A673 (cell line): ENCODE measurements around the gene WDR82. TPM values are rescaled to one million over a fixed set of nuclear protein-coding genes. Genes with fewer than 3 reads are reported as not detected.

Experiments
- BruUV-seq: library from RNA; stranded (reverse); fragments of 400-500 nt; replicated peaks from 2 replicates; lab custom pipeline; 2021; lab: Mats Ljungman, UMichigan
- CTCF ChIA-PET: fragments of 300-600 bp; sonication (Branson Sonifier 250); formaldehyde crosslinking; loops from one replicate; lab custom pipeline; 2022; ENCODE audit warnings: antibody characterized with exemption; lab: Charles Lee
- POLR2A ChIA-PET: fragments of 300-600 bp; sonication (Branson Sonifier 250); formaldehyde crosslinking; loops from one replicate; lab custom pipeline; 2022; ENCODE audit warnings: antibody characterized with exemption; ENCODE audit not compliant: low non-redundant PET; lab: Charles Lee
- DNase-seq: peaks from one replicate; pipeline ENCODE4 v3.0.0-alpha.2; 2015; ENCODE audit warnings: low spot score
- H3K27ac ChIP-seq: fragments of 200-600 bp; sonication (generic); 2 replicates; pipeline ENCODE4 v1.5.1; 2016; ENCODE audit warnings: mixed run types, low read depth, mild to moderate bottlenecking, mixed read lengths, antibody characterized with exemption, low read length; ENCODE audit not compliant: poor library complexity, severe bottlenecking
- H3K27me3 ChIP-seq: fragments of 200-600 bp; sonication (generic); replicated peaks from 2 replicates; pipeline ENCODE4 v1.6.1; 2017; ENCODE audit warnings: mixed run types, low read depth, mild to moderate bottlenecking, mixed read lengths, antibody characterized with exemption, low read length; ENCODE audit not compliant: insufficient read depth, poor library complexity
- H3K36me3 ChIP-seq: fragments of 200-600 bp; sonication (generic); 2 replicates; pipeline ENCODE4 v1.6.1; 2016; ENCODE audit warnings: mixed run types, mild to moderate bottlenecking, mixed read lengths, antibody characterized with exemption, low read length; ENCODE audit not compliant: insufficient read depth, poor library complexity, severe bottlenecking
- H3K4me1 ChIP-seq: fragments of 200-600 bp; sonication (generic); 2 replicates; pipeline ENCODE4 v1.6.1; 2017; ENCODE audit warnings: mixed run types, mild to moderate bottlenecking, mixed read lengths, antibody characterized with exemption, low read length; ENCODE audit not compliant: insufficient read depth, poor library complexity, severe bottlenecking
- H3K4me3 ChIP-seq: fragments of 200-600 bp; sonication (generic); 2 replicates; pipeline ENCODE4 v1.5.1; 2016; ENCODE audit warnings: low read depth, mixed run types, mild to moderate bottlenecking, mixed read lengths, low read length; ENCODE audit not compliant: poor library complexity, severe bottlenecking
- H3K9me3 ChIP-seq: fragments of 200-600 bp; sonication (generic); 2 replicates; pipeline ENCODE4 v1.6.1; 2016; ENCODE audit warnings: mixed run types, low read depth, mild to moderate bottlenecking, mixed read lengths, antibody characterized with exemption, low read length; ENCODE audit not compliant: poor library complexity, severe bottlenecking
- EZH2 ChIP-seq: fragments of 200-600 bp; sonication (generic); IDR thresholded peaks from 2 replicates; pipeline ENCODE4 v1.6.1; 2017; ENCODE audit warnings: borderline replicate concordance, low read depth, mild to moderate bottlenecking, mixed read lengths, antibody characterized with exemption, low read length; ENCODE audit not compliant: poor library complexity, severe bottlenecking
- intact Hi-C: fragments of 100-400 bp; cut with micrococcal nuclease; formaldehyde crosslinking; loops from one replicate; pipeline ENCODE4 v1.10.0; 2022; ENCODE audit not compliant: unreplicated experiment
- total RNA-seq: library from RNA; stranded (reverse); gene quantifications from 2 replicates; pipeline ENCODE4 v1.2.3, GENCODE V29; 2021
- TF ChIP-seq, protein P1 (sequence below): fragments of 300-800, 200-600 bp; sonication (generic); conservative IDR thresholded peaks from 2 replicates; pipeline ENCODE4 v1.5.1; 2017; ENCODE audit warnings: low read depth, mild to moderate bottlenecking, antibody characterized with exemption, low read length, moderate library complexity, mixed read lengths

WDR82 gene
- total RNA-seq, 1 experiment from 2014 or later: 54.3 TPM

DNA sequence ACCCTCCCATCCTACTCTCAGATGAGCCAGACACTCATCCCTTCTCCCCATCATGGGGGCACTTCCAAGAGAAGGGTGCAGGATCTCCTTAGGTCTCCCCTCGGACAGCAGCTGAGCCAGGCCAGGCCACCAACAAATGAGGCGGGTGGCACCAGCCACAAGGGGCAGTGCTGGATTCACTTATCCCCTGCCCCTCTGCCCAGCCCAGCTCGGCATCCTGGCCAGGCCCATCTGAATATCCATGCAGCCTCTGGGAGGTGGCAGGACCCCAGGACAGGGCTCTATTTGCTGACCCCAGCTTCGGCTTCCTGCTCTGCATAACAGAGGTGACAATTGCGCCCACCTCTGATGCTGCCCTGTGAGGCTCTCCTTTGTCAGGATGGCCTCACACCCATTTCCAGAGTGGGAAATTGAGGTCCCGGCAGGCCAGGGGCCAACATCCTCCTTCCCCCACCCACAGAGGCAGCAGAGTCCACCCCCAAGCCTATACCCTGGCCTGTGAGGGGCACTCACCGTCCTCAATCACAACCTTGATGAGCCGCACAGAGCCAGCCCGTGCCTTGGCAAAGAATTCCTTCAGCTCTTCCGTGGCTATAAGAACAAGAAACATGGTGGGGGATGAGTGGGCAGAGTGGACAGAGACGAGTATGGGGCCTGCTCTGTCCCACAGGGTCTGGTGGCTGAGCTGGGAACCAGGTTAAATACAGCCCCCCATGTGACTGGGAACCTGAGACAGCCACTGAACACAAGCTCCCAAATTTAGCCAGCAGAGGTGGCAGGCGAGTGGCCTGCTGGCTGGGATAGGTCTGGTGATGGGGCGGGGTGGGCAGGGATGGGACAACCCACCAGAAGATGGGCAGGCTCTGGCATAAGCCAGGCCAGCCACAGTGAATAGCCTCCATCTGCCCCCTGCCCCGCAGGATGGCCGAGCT is 43.7 kb downstream of the WDR82 start:
- Histone ChIP-seq H3K4me3 (no peak overlapping the region), H3K4me1 (peaks cover under 1% of the 10 kb centered on the region), H3K36me3 (no peaks in the 10 kb centered on the region), H3K9me3 (no peaks in the 10 kb centered on the region), H3K27me3 (no peaks in the 10 kb centered on the region), H3K27ac (no peak overlapping the region)
- ChIA-PET CTCF (no interaction called here), POLR2A (no interaction called here)
- TF ChIP-seq, protein P1, sequence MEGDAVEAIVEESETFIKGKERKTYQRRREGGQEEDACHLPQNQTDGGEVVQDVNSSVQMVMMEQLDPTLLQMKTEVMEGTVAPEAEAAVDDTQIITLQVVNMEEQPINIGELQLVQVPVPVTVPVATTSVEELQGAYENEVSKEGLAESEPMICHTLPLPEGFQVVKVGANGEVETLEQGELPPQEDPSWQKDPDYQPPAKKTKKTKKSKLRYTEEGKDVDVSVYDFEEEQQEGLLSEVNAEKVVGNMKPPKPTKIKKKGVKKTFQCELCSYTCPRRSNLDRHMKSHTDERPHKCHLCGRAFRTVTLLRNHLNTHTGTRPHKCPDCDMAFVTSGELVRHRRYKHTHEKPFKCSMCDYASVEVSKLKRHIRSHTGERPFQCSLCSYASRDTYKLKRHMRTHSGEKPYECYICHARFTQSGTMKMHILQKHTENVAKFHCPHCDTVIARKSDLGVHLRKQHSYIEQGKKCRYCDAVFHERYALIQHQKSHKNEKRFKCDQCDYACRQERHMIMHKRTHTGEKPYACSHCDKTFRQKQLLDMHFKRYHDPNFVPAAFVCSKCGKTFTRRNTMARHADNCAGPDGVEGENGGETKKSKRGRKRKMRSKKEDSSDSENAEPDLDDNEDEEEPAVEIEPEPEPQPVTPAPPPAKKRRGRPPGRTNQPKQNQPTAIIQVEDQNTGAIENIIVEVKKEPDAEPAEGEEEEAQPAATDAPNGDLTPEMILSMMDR: no peak
- TF ChIP-seq EZH2: no peak
- no TSS peak for BruUV-seq
- intact Hi-C loops: no loop called here
- DNase-seq: no peak

DNA sequence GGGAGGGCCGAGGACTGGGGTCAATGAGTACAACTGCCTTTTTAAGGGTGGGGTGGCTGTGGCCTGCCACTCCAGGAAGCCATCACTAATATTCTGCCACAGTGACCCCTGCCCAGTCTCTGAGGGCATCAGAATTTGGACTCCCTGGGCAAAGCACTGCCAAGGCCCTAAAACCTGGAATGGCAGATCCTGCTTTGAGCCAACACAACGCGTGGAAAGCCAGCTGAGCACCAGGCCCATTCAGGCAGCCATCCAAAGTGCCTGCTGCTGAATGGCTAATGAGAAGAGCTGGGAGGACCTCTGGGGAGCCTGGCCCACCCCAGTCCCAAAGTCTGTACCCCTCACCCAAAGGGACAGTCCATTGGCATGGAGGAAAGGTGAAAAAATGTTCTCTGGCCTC is 44.5 kb downstream of the WDR82 start:
- TF ChIP-seq, protein P1: no peak
- TF ChIP-seq EZH2: no peak
- Histone ChIP-seq H3K27me3 (no peaks in the 10 kb centered on the region), H3K4me3 (no peak overlapping the region), H3K27ac (no peak overlapping the region), H3K4me1 (no peaks in the 10 kb centered on the region), H3K9me3 (no peaks in the 10 kb centered on the region), H3K36me3 (no peaks in the 10 kb centered on the region)
- POLR2A ChIA-PET: no interaction called here
- CTCF ChIA-PET: no interaction called here
- DNase-seq: no peak
- BruUV-seq: no TSS peak
- intact Hi-C loops: no loop called here

DNA sequence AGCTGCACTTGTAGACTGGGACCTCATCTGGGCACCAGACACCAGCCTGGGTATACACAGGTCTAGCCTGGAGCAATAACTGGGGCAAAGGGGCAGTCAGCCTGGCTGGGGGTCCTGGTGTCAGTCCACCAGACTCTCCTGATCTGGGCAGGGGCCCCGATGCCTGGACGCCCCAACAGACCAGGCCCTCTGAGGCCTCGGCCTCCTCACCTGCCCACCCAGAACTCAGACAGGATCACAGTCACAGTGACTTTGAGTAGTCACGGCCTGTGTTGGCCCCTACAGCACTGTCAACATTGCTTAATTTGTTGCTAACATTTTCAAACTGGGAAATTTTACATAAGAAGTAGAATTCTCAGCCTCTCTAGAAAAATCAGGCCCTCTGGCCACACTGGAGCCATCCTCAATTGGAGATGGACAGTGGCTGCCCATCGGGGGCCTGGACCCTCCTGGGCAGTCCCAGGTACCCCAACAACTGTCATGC is 45.3 kb downstream of the WDR82 start:
- BruUV-seq: no TSS peak

More for the DNA sequence above, 45.3 kb downstream of the WDR82 start:
- H3K9me3 ChIP-seq: no peaks in the 10 kb centered on the region
- CTCF ChIA-PET: no interaction called here
- intact Hi-C loops: no loop called here
- no peak overlapping the region for H3K27ac ChIP-seq
- no peaks in the 10 kb centered on the region for H3K36me3 ChIP-seq
- DNase-seq: no peak
- TF ChIP-seq, protein P1: no peak
- TF ChIP-seq EZH2: no peak
- POLR2A ChIA-PET: no interaction called here
- H3K27me3 ChIP-seq: no peaks in the 10 kb centered on the region
- H3K4me3 ChIP-seq: no peak overlapping the region
- no peaks in the 10 kb centered on the region for H3K4me1 ChIP-seq
